ENCODE data around the gene CAMKK2. TPM values are rescaled to one million over a fixed set of nuclear protein-coding genes. Genes with fewer than 3 reads are reported as not detected.

Gene CAMKK2
- total and polyA plus RNA-seq, 10 donors, result 13.6 to 90.1 (median 63.3) TPM

DNA sequence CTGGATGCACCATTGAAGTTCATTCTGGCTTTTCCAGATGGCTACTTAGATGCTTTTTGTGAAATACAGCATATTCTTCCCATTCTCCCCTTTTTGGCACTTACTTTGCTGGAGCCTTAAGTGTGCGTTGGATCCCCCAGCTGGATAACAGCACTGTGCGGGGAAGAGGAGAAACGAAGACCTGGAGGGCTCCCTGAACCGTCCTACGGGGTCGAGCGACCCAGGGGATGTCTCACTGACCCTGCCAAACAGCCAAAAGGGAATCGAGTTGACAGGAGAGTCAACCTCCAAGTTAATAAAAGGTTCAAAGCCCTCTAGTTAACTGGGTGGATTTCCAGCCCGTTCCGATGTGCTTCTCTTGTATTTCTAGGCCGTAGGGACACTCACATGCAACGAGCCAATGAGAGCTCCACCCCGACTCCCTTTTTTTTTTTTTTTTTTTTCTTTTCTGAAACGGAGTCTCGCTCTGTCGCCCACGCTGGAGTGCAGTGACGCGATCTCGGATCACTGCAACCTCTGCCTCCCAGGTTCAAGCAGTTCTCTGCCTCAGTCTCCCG lies 1.0 kb upstream of the CAMKK2 start:
- peaks cover 0 to 6% (median 0%) of the 10 kb centered on the region in 6 donors for H3K36me3 ChIP-seq
- peak overlapping the region; percentile 30 to 99 (median 84) for H3K4me3 ChIP-seq
- intact Hi-C loops (cut with DNase I; ENCODE audit: low total_unique reads), result no loop called here
- peaks cover 23 to 77% (median 51%) of the 10 kb centered on the region in 6 donors for H3K4me1 ChIP-seq
- no peak for TF ChIP-seq POLR2AphosphoS5 (IDR thresholded peaks at IDR 0.05)
- TF ChIP-seq, protein P1, sequence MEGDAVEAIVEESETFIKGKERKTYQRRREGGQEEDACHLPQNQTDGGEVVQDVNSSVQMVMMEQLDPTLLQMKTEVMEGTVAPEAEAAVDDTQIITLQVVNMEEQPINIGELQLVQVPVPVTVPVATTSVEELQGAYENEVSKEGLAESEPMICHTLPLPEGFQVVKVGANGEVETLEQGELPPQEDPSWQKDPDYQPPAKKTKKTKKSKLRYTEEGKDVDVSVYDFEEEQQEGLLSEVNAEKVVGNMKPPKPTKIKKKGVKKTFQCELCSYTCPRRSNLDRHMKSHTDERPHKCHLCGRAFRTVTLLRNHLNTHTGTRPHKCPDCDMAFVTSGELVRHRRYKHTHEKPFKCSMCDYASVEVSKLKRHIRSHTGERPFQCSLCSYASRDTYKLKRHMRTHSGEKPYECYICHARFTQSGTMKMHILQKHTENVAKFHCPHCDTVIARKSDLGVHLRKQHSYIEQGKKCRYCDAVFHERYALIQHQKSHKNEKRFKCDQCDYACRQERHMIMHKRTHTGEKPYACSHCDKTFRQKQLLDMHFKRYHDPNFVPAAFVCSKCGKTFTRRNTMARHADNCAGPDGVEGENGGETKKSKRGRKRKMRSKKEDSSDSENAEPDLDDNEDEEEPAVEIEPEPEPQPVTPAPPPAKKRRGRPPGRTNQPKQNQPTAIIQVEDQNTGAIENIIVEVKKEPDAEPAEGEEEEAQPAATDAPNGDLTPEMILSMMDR (IDR thresholded peaks at IDR 0.05 in 8 of 11, conservative IDR thresholded peaks at IDR 0.05 in 3 of 11), result no peak
- no peak for TF ChIP-seq POLR2A (IDR thresholded peaks at IDR 0.05)
- no peaks in the 10 kb centered on the region for H3K9me3 ChIP-seq
- DNase-seq, result peak; percentile 73
- H3K27me3 ChIP-seq (replicated peaks in 1 of 7), result no peaks in the 10 kb centered on the region
- H3K27ac ChIP-seq, result peak overlapping the region; percentile 24 to 97 (median 93)
- 5 to 8% (median 7%) methylated on average over 21 of the region's 21 CpGs for WGBS, 5 donors

DNA sequence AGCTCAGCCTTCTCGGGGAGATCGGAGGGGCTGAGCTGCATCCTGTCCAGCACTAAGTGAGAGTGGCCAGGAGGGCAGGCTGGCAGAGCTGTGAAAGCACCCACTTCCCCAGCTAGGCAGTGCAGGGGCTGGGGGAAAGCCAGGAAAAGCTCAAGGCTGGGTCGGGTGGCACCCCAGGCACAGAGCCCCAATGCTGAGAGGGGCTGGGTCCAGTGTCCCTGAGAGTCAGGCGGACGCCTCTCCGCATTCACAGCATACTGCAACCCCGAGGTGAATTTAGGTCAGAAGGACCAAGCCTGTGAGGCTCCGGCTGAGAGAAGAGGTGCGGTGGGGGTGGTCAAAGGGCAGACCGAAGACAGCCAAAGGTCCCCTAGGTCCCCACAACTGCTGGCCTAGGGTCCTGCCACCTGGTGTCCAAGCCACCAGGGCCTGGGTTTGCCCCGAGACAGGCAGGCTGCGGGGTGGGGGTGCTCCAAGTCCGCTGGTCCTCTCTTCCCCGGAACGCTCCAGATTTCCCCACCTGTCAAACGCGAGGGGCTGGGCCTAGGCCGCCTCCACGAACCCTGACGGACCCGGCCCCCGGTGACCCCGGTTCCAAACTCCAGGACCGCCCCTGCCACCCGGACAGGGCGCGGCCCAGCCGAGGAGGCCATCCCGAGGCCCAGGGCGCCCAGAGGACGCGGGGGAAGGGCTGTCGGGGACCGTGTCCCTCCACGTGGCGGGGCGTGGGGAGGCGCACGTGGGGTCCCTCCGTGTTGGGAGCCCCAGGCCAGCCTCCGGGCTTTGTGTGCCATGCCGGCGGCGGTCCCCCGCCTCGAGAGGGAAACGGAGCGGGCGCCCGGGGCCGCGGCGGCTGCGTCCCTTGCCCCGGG lies 527 bp downstream of the CAMKK2 start:
- TF ChIP-seq POLR2A (IDR thresholded peaks at IDR 0.05) (no peak), POLR2AphosphoS5 (IDR thresholded peaks at IDR 0.05) (peak in 1 of 3 donors; percentile 33)
- TF ChIP-seq, protein P1 (IDR thresholded peaks at IDR 0.05 in 8 of 11, conservative IDR thresholded peaks at IDR 0.05 in 3 of 11), result peak in 1 of 11 experiments; percentile 17
- Histone ChIP-seq H3K27me3 (replicated peaks in 1 of 7) (no peaks in the 10 kb centered on the region), H3K9me3 (no peaks in the 10 kb centered on the region), H3K27ac (peak overlapping the region; percentile 91 to 97 (median 92)), H3K36me3 (peaks cover 0 to 21% (median 2%) of the 10 kb centered on the region in 6 donors), H3K4me1 (peaks cover 23 to 81% (median 63%) of the 10 kb centered on the region in 6 donors), H3K4me3 (peak overlapping the region; percentile 72 to 99 (median 91))
- WGBS, 5 donors, result 0 to 1% (median 0%) methylated on average over 19 to 55 of the region's 55 CpGs
- intact Hi-C loops (cut with DNase I; ENCODE audit: low total_unique reads), result no loop called here
- peak; percentile 85 for DNase-seq

DNA sequence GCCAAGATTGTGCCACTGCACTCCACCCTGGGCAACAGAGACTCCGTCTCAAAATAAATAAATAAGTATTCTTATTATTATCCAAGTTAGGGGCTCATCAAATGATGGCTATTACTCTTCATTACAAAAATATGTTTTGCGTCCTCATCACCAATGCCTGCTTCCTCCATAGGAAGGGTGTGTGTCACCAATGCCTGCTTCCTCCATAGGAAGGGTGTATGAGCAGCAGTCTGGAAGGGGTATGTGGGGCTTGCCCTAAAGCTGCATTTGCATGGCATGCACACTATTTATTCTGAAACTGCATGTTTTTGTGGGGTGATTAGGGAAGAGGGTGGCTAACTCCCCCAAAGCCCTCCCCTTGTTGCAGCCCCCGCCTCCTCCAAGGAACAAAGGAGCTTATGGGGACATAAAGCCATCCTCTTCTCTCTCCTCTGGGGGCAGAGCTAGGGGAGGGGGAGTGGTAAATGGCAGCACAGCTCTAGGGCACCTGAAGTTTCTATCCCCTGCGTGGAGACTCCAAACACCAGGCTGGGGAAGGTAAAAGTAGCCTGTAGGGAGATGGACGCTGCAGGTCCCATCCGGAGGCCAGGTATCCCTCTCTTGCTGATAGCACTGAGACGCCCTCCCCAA lies 1.3 kb downstream of the CAMKK2 start:
- intact Hi-C loops (cut with DNase I; ENCODE audit: low total_unique reads), result no loop called here
- H3K27me3 ChIP-seq (replicated peaks in 1 of 7), result no peaks in the 10 kb centered on the region
- H3K9me3 ChIP-seq, result no peaks in the 10 kb centered on the region
- H3K27ac ChIP-seq, result peak overlapping the region; percentile 91 to 97 (median 92)
- H3K4me3 ChIP-seq, result peak overlapping the region; percentile 72 to 99 (median 91)
- 20 to 33% (median 26%) methylated on average over 6 to 7 of the region's 7 CpGs for WGBS, 5 donors
- TF ChIP-seq POLR2A (IDR thresholded peaks at IDR 0.05), result no peak
- no peak for TF ChIP-seq POLR2AphosphoS5 (IDR thresholded peaks at IDR 0.05)
- TF ChIP-seq, protein P1 (IDR thresholded peaks at IDR 0.05 in 8 of 11, conservative IDR thresholded peaks at IDR 0.05 in 3 of 11), result no peak
- H3K4me1 ChIP-seq, result peaks cover 23 to 82% (median 65%) of the 10 kb centered on the region in 6 donors
- no peak for DNase-seq
- H3K36me3 ChIP-seq, result peaks cover 0 to 29% (median 2%) of the 10 kb centered on the region in 6 donors
